ENCODE results near the gene CACHD1.

The CACHD1 gene

DNA sequence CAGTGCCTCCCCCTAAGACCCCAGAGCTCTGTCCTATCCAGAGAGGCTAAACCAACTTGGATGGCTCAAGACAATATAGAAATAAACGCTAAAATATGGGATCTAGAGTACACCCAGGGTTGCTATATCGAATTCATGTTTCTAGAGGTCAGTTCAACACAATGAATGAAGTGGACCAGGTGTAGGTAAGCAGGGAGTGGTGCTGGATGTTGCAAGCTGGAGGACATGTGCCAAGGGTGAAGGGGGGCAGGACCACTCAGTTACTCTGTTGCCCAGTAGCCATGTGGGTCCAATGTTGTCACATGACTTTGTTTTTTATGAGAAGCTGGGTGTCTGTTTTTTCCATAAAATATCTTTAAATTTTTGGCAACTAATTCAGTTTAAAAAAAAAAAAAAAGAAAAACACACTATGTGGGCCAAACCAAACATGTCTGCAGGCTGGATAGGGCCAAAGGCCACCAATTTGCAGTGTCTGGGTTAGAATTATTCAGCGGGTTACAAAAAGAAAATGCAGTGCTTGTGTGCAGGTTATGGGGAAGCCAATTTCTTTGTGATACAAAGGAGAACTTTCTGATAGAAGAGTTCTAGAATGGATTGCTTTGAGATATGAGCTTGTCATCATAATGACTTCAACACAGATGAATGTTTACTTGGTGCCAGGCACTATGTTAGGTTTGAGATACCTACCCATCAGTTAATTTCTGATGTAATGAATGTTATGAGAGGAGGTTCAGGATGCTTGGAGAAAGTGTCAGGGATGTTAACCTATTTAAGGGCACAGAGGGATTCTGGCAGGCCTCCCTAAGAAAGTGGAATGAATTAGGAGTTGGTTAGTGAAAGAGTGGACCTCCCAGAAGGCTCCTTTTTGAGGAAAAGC is 8.9 kb downstream of the CACHD1 start:
- Histone ChIP-seq H3K27ac (peak overlapping the region in 1 of 2 donors; percentile 23), H3K4me1 (peaks cover 0 to 63% (median 20%) of the 10 kb centered on the region in 4 donors), H3K9me3 (no peaks in the 10 kb centered on the region), H3K27me3 (no peaks in the 10 kb centered on the region), H3K36me3 (no peaks in the 10 kb centered on the region), H3K4me3 (no peak overlapping the region)
- TF ChIP-seq, protein P1, sequence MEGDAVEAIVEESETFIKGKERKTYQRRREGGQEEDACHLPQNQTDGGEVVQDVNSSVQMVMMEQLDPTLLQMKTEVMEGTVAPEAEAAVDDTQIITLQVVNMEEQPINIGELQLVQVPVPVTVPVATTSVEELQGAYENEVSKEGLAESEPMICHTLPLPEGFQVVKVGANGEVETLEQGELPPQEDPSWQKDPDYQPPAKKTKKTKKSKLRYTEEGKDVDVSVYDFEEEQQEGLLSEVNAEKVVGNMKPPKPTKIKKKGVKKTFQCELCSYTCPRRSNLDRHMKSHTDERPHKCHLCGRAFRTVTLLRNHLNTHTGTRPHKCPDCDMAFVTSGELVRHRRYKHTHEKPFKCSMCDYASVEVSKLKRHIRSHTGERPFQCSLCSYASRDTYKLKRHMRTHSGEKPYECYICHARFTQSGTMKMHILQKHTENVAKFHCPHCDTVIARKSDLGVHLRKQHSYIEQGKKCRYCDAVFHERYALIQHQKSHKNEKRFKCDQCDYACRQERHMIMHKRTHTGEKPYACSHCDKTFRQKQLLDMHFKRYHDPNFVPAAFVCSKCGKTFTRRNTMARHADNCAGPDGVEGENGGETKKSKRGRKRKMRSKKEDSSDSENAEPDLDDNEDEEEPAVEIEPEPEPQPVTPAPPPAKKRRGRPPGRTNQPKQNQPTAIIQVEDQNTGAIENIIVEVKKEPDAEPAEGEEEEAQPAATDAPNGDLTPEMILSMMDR (IDR thresholded peaks at IDR 0.05): no peak
- intact Hi-C loops (cut with DNase I; ENCODE audit: low total_unique reads): no loop called here
- DNase-seq: no peak

DNA sequence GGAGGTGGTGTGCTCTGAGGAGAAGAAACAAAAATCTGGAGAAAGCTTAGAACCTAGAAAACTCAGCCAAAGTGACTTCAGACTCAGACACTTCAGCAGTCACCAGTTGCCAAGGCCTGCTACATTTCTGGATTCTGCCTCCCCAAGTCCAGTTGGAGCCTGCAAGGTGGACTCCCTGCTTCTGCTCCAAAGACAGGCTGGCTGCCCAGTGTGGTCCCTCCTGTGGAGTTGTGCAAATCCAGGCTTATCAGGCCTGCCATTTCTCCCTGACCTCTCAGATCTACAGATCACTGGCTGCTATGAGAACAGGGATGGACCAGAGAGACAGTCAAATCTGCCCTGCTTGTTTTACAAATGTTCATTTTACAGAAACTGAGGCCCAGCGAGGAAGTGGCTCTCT is 9.9 kb downstream of the CACHD1 start:
- TF ChIP-seq, protein P1 (IDR thresholded peaks at IDR 0.05): no peak
- Histone ChIP-seq H3K4me1 (peaks cover 0 to 60% (median 16%) of the 10 kb centered on the region in 4 donors), H3K27me3 (no peaks in the 10 kb centered on the region), H3K4me3 (no peak overlapping the region), H3K9me3 (no peaks in the 10 kb centered on the region), H3K36me3 (no peaks in the 10 kb centered on the region), H3K27ac (peak overlapping the region in 1 of 2 donors; percentile 23)
- intact Hi-C loops (cut with DNase I; ENCODE audit: low total_unique reads): no loop called here
- DNase-seq: no peak

DNA sequence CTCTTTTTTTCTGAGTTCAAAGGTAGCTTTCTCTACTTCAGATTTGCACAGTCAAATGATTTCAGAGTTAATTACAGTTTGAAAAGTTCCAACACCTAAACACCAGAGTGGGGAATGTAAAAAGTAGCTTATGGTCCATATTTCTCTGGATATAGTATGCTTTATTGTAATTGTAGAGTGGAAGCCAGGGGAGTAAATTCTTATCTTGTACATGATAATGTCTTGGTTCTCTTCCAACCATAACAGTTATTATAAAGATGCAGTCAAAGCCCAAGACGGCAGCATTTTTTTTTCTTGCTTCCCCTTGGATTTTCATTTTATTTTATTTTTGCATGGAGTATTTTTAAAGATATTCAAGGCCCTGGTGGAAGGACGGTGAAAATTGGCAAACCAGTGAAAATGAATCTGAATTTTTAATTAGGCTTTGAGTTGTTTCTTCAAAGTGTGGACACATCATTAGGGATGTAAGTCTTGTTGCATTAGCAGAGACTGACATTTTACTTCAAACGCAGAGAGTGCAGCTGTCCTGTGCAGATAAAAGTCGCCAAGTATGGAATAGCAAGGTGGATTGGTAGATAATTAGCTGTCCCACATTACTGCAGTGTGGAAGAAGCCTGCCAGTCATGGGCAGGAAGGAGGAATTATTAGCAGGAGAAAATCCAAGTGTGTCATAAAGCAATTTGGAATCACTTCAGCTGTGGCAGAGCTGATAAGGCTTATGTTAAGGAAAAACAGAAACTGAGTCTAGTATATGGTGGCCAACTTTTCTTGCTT is 11.3 kb downstream of the CACHD1 start:
- Histone ChIP-seq H3K4me1 (peaks cover 0 to 50% (median 10%) of the 10 kb centered on the region in 4 donors), H3K9me3 (no peaks in the 10 kb centered on the region), H3K27ac (no peak overlapping the region), H3K27me3 (no peaks in the 10 kb centered on the region), H3K4me3 (no peak overlapping the region), H3K36me3 (no peaks in the 10 kb centered on the region)
- TF ChIP-seq, protein P1 (IDR thresholded peaks at IDR 0.05): no peak
- intact Hi-C loops (cut with DNase I; ENCODE audit: low total_unique reads): no loop called here
- DNase-seq: no peak

DNA sequence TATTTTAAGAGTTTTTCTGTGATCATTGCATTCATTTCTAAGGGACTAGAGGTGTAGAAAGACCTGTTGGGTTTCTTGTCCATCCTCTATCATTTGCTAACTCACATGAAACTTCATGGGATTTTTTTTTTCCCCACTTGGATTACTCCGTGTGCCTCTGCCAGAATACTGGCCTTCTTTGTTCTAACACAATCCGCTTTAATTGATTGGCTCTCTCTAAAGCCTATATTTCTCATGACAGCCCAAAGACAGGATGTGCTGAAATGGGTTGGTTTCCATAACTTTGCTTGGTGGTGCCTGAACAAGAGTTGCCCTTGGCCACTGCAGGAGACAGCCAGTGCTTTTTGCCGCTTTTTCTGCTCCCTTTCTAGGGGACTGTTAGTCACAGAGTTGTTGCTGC is 12.2 kb downstream of the CACHD1 start:
- H3K27me3 ChIP-seq: no peaks in the 10 kb centered on the region
- TF ChIP-seq, protein P1 (IDR thresholded peaks at IDR 0.05): no peak
- no peak overlapping the region for H3K27ac ChIP-seq
- intact Hi-C loops (cut with DNase I; ENCODE audit: low total_unique reads): no loop called here
- H3K9me3 ChIP-seq: no peaks in the 10 kb centered on the region
- no peaks in the 10 kb centered on the region for H3K36me3 ChIP-seq
- DNase-seq: no peak
- H3K4me3 ChIP-seq: no peak overlapping the region
- peaks cover 0 to 40% (median 3%) of the 10 kb centered on the region in 4 donors for H3K4me1 ChIP-seq

DNA sequence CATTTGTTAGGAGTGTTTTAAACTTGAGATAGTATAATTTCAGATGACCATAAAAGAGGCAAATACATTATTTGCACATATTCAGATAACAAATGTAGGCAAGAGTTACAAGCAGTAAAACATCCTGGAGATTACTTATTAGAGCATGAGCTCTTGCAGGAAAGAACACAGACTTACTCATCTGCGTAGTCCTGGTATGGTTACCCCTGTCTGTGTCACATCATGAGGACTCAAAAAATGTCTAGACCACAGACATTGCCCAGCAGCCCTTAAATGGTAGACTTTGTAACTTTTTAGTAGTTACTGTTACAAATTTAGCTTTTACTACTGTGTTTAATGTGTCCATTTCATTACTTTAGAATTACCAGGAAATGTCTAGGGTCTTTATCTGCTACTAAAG is 12.8 kb downstream of the CACHD1 start:
- no peak overlapping the region for H3K4me3 ChIP-seq
- no peak overlapping the region for H3K27ac ChIP-seq
- no peak for DNase-seq
- no peaks in the 10 kb centered on the region for H3K27me3 ChIP-seq
- no peaks in the 10 kb centered on the region for H3K9me3 ChIP-seq
- H3K36me3 ChIP-seq: no peaks in the 10 kb centered on the region
- intact Hi-C loops (cut with DNase I; ENCODE audit: low total_unique reads): no loop called here
- TF ChIP-seq, protein P1 (IDR thresholded peaks at IDR 0.05): no peak
- H3K4me1 ChIP-seq: peaks cover 0 to 36% (median 3%) of the 10 kb centered on the region in 4 donors
